Lower leg skin (tissue), 4 donors: ENCODE measurements around the gene ARID5A. TPM values are rescaled to one million over a fixed set of nuclear protein-coding genes. Genes with fewer than 3 reads are reported as not detected.

Source experiments
- DNase-seq, 2 donors: peaks; one replicate each; pipeline ENCODE4 v3.0.0-alpha.2; 2019; ENCODE audit warnings: low spot score in 2 of 2
- H3K4me3 ChIP-seq: fragments of 200-600 bp; sonication (generic); 2 replicates; pipeline ENCODE4 v1.5.1; 2017; ENCODE audit warnings: mild to moderate bottlenecking, low read depth; ENCODE audit not compliant: poor library complexity, severe bottlenecking
- POLR2A ChIP-seq, 2 donors: fragments of 450-650 bp; IDR thresholded peaks; one replicate each; pipeline ENCODE4 v1.6.1; 2016 to 2017; ENCODE audit warnings: antibody characterized with exemption in 2 of 2, mild to moderate bottlenecking in 1 of 2, moderate library complexity in 1 of 2
- WGBS, 2 donors: methylation state at CpG; one replicate each; pipeline ENCODE4 v1.1.5; 2018; 5-methylcytosine and 5-hydroxymethylcytosine counted together
- intact Hi-C: fragments of 100-400 bp; cut with DNase I; formaldehyde crosslinking; loops from one replicate; pipeline ENCODE4 v1.15.0; 2023; ENCODE audit warnings: low total_unique reads
- total RNA-seq, 4 donors: library from RNA; depleted of rRNA; stranded (reverse); fragments of >200 nt; gene quantifications; one replicate each; pipeline ENCODE4 v1.1.0, GENCODE V29; 2016
- TF ChIP-seq, protein P1 (sequence below), 3 donors: fragments of 450-650 bp; IDR thresholded peaks; one replicate each; pipeline ENCODE4 v1.5.1; 2016; ENCODE audit warnings: antibody characterized with exemption in 3 of 3, mild to moderate bottlenecking in 3 of 3, moderate library complexity in 2 of 3

The ARID5A gene
- total RNA-seq, 4 donors from 2014 or later = 12.0 to 23.0 (median 19.7) TPM

DNA sequence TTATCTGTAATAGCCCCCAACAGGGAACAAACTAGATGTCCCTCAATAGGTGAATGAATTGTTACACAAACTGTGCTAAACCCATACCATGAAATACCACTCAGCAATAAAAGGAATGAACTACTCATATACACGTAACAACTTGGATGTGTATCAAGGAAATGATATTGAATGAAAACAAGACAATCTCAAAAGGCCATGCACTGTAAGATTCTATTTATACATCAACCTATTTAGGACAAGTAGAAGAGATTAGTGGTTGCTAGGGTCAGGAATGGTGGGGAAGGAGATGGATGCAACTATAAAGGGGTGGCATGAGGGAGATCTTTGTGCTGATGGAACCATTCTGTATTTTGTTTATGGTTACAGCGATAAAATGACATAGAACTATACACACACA lies 54.5 kb downstream of the ARID5A start:
- 77 to 88% methylated on average over 2 of the region's 2 CpGs for WGBS, 2 donors
- intact Hi-C loops = no loop called here
- DNase-seq = no peak
- no peak overlapping the region for H3K4me3 ChIP-seq
- no peak for TF ChIP-seq POLR2A (IDR thresholded peaks at IDR 0.05)
- TF ChIP-seq, protein P1, sequence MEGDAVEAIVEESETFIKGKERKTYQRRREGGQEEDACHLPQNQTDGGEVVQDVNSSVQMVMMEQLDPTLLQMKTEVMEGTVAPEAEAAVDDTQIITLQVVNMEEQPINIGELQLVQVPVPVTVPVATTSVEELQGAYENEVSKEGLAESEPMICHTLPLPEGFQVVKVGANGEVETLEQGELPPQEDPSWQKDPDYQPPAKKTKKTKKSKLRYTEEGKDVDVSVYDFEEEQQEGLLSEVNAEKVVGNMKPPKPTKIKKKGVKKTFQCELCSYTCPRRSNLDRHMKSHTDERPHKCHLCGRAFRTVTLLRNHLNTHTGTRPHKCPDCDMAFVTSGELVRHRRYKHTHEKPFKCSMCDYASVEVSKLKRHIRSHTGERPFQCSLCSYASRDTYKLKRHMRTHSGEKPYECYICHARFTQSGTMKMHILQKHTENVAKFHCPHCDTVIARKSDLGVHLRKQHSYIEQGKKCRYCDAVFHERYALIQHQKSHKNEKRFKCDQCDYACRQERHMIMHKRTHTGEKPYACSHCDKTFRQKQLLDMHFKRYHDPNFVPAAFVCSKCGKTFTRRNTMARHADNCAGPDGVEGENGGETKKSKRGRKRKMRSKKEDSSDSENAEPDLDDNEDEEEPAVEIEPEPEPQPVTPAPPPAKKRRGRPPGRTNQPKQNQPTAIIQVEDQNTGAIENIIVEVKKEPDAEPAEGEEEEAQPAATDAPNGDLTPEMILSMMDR (IDR thresholded peaks at IDR 0.05) = no peak

DNA sequence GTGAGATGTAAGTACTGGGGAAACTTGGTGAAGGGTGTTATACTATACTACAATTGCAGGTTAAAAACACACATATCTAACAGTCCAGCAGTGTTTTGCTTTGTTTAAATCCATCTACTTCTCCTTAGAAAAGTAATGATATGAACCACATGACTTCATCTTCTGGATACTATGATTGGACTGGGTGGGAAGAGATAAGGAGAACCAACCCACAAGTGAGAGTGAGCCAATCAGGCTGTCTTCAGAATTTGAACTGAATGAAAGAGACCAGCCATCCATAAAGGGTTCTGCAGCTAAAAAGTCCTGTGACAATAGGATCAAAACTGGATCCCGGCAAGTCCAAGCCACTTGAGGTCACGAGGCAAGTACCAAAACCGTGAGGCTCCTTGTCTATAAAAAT lies 54.9 kb downstream of the ARID5A start:
- 94 to 98% methylated on average over 3 of the region's 3 CpGs for WGBS, 2 donors

DNA sequence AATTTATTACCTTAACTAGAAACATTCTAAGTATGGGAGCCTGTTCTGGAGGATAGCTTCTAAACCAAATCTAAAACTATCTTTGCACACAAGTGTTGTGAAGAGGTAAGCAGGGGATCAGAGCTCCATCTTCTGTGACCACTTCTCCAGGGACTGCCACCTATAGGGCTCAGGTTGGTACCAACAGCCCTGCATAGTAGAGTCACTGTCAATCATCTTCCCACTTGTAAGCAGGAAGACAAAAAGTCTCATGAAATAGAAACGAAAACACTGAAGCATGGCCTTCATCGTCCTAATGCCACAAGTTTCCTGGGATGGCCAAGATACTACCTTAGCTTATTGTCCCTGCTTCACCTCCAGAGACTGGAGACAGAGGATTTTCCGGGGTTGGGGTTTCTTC lies 57.7 kb downstream of the ARID5A start:
- TF ChIP-seq, protein P1 (IDR thresholded peaks at IDR 0.05) = no peak
- no peak for TF ChIP-seq POLR2A (IDR thresholded peaks at IDR 0.05)
- H3K4me3 ChIP-seq = no peak overlapping the region
- DNase-seq = no peak
- intact Hi-C loops = no loop called here
- WGBS, 2 donors = 72 to 80% methylated on average over 3 of the region's 3 CpGs

More for the DNA sequence above, 54.9 kb downstream of the ARID5A start:
- no peak overlapping the region for H3K4me3 ChIP-seq
- TF ChIP-seq POLR2A (IDR thresholded peaks at IDR 0.05) = no peak
- TF ChIP-seq, protein P1 (IDR thresholded peaks at IDR 0.05) = no peak
- intact Hi-C loops = no loop called here
- DNase-seq = no peak

DNA sequence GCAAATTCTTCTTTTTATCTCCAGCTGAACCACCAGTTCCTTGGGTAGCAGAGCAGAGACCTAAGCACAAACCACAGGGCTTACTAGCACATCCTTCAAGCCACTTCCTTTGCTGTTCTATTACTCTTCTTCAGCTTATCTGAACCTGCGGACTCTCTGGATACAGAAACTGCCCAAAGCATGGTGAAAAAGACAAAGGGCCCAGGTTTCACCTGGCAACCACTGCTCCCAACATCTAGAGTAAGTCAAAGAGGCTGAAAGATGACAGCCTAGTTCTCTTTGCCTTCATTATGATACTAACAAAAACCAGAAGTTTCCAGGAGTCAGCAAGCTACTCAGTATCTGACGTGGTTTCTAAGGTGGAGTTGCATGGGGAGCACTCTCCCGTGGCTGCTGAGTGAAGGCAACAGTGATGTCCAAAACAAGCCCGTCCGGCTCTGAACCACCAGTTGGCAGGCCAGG lies 58.2 kb downstream of the ARID5A start:
- DNase-seq = no peak
- H3K4me3 ChIP-seq = no peak overlapping the region
- intact Hi-C loops = no loop called here
- WGBS, 2 donors = 77 to 89% methylated on average over 5 of the region's 5 CpGs
- TF ChIP-seq, protein P1 (IDR thresholded peaks at IDR 0.05) = no peak
- no peak for TF ChIP-seq POLR2A (IDR thresholded peaks at IDR 0.05)

DNA sequence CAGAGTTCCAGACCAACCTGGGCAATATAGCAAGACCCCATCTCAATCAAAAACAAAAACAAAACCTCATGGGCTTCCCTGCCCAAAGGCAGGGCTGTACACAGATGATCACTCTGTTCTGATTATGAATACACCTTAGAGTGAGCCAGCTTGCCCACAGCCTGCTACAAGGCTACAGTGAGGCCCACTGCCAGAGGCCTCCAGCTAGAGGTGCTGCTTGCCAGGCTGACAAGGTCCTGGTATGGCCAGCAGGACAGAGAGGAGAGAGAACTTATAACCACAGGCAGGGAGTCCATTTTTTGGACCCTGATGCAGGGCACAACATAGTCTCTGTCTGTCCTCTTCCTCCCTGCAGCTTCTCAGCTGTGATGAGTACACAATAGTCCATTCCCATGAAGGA lies 60.0 kb downstream of the ARID5A start:
- H3K4me3 ChIP-seq = no peak overlapping the region
- DNase-seq = no peak
- intact Hi-C loops = no loop called here
- TF ChIP-seq POLR2A (IDR thresholded peaks at IDR 0.05) = no peak
- TF ChIP-seq, protein P1 (IDR thresholded peaks at IDR 0.05) = no peak

DNA sequence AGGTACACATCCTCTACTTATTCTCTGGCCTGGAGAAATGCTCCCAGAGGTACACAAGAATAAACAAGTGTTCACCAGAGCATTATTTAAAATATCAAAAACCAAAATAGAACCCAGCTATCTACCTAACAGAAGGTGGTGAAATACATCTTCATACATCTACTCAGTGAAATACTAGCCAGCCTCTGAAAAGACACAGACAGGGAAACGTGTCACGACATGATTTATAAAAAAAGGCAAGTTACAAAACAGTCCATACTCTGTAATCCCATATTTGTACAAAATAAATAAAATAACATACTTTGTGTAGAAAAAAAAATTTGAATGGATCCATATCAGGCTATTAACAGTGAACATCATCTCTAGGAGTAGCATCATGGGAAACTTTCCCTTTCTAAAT lies 63.4 kb downstream of the ARID5A start:
- no peak for DNase-seq
- TF ChIP-seq, protein P1 (IDR thresholded peaks at IDR 0.05) = no peak
- no peak for TF ChIP-seq POLR2A (IDR thresholded peaks at IDR 0.05)
- intact Hi-C loops = no loop called here
- H3K4me3 ChIP-seq = no peak overlapping the region
- 68 to 74% methylated on average over 2 of the region's 2 CpGs for WGBS, 2 donors
